HG03159 (cell line): Measurements from ENCODE around the gene ZNF823.
"Not testable (repeated sequence)": the region's sequence is repeated elsewhere in the genome, so short reads cannot be mapped to it uniquely, and the experiment has no call there.

ENCODE experiments used
- ATAC-seq: cut with Tn5 transposase; IDR thresholded peaks from one replicate; pipeline ENCODE4 v1.9.1; 2021; ENCODE audit warnings: mild to moderate bottlenecking, moderate library complexity; ENCODE audit not compliant: unreplicated experiment

Gene ZNF823

DNA sequence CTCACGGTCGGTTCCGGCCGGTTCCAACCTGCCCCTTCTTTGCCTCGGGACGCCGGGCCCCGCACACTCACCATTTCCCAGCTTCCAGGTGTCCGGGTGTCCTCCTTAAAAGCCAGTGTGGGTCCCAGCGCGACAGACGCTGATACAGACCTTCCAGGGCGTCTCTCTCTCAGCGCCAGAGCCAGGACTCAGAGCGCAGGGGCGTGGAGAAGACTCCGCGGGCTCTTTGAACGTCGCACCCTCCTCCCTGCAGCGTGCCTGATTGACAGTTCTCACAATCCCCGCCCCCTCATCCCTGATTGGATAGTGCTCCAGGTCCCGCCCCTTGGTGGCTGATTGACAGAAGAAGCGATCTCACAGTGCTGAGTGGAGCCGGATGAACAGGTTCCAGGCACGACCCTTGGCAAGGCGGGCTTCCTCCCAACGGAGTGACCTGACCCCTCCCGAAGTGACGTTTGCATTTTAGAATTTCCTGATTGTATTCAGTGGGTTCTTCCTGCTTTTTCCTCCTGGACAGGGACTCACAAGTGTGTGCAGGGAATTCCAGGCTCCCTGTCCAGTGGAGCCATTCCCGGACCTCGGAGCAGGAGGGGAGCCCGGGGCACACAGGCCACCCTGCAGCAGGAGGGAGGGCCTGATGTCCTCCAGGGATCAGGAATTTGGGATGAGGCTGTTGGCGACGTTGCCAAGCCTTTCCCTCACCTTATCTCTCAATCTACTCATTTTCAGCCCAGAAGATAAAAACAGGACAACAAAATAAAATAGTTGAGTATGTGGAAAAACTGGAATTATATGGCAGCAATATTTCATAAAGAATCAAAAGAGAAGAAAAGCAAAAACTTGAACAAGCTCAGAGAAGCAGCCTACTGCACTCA lies at the start of gene ZNF823:
Gene ZNF823, minus strand, starts transcription at position 201 of the 875 bp plus-strand sequence. Its CDS starts 127 bp downstream, at position 74.
- ATAC-seq: peak; percentile 86

DNA sequence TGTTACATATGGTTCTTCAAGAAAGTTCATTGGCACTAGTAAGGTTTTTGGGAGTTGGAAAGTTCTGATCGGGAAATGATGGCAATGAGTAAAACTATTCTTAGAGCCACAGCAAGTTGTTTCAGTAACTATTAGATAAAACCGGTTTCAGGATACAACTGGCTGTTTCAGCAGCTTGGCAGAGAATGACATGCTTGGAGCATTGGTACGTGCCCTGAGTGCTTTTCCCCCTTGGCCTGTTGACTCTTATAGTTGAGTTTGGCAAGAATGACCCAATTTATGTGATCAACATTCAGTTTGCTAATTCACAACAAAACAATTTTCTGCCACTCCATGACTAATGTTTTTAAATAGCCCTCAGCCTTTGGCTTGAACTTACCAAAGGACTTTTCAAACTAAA lies 48.8 kb upstream of the ZNF823 start:
- ATAC-seq: no peak

DNA sequence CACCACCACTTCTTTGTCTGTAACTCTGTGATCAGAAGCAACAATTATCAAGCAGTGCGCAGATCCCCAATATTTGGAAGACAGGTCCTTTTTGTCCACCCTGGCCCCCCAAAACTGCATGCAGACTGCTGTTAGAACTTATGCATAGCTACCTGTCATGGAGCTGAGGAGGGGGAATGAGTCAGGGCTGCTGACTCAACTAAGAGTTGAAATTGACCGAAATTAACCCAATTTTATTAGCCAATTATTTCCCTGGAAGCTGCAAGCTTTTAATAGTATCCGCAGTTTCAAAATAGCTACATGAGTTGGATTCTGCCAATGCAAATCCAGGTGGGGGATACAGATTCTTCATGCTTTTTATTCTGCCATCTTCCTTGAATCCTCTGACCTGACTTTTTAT lies 45.6 kb upstream of the ZNF823 start:
- ATAC-seq: no peak

DNA sequence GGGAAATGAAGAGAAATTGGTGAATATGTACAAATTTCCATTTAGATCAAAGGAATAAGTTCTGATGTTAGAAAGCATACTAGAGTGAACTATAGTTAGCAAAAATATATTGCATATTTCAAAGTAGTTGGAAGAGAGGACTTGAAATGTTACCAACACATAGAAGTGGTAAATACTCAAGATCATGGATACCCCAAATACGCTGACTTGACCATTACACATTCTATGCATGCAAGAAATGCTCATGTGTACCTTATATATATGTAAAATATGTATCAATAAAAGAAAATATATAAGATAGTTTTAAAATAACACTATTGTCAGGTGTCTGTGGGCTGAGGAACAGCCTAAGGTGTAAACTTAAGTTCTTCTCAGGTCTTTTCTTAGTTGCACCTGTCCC lies 45.0 kb upstream of the ZNF823 start:
- ATAC-seq: no peak

DNA sequence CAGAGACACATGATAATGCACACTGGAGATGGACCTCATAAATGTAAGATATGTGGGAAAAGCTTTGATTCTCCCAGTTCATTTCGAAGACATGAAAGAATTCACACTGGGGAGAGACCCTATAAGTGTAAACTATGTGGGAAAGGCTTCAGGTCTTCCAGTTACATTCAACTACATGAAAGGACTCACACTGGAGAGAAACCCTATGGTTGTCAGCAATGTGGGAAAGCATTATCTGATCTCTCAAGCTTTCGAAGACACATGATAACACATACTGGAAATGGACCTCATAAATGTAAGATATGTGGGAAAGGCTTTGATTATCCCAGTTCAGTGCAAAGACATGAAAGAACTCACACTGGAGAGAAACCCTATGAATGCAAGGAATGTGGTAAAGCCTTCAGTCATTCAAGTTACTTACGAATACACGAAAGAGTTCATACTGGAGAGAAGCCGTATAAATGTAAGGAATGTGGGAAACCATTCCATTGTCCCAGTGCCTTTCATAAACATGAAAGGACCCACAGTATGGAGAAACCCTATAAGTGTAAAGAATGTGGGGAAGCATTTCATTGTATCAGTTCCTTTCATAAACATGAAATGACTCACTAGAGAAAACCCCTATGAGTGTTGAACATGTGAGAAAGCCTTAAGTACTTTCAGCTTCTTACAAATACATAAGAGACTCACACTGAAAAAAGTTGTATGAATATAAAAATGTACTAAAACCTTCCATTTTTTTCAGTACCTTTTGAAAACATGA lies 42.7 kb upstream of the ZNF823 start:
- ATAC-seq: no peak

DNA sequence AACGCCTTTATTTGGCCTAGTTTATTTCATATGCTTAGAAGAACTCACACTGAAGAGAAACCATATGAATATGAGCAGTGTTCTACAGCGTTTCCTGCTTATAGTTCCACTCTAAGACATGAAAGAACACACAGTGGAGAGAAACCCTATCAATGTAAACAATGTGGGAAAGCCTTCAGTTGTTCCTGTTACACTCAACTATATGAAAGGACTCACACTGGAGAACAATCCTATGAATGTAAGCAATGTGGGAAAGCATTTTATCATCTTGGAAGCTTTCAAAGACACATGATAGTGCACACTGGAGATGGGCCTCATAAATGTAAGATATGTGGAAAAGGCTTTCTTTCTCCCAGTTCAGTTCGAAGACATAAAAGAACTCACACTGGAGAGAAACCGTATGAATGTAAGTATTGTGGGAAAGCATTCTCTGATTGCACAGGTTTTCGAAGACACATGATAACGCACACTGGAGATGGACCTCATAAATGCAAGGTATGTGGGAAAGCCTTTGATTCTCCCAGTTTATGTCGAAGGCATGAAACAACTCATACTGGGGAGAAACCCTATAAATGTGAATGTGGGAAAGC lies 41.8 kb upstream of the ZNF823 start:
- no peak for ATAC-seq

DNA sequence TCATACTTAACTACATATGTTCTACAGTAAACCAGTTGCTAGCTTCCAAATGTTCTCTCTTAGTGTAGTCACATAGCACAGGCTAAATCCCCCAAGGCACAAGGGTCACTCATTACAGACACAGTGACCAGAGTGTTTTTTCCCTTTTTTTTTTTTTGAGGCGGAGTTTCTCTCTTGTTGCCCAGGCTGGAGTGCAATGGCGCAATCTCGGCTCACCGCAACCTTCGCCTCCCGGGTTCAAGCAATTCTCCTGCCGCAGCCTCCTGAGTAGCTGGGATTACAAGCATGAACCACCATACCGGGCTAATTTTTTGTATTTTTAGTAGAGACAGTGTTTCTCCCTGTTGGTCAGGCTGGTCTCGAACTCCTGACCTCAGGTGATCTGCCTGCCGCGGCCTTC lies 37.9 kb upstream of the ZNF823 start:
- ATAC-seq: not testable (repeated sequence)

DNA sequence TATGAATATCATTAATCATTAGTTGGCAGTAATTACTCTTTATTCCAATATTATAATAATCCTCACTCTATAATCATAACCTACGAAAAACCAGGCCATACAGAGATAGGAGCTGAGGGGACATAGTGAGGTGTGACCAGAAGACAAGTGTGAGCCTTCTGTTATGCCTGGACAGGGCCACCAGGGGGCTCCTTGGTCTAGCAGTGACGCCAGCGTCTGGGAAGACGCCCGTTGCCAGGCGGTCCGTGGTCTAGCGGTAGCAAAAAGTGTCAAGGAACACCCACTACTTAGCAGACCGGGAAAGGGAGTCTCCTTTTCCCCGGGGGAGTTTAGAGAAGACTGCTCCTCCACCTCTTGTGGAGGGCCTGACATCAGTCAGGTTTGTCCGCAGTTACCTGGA lies 32.8 kb upstream of the ZNF823 start:
- ATAC-seq: not testable (repeated sequence)

DNA sequence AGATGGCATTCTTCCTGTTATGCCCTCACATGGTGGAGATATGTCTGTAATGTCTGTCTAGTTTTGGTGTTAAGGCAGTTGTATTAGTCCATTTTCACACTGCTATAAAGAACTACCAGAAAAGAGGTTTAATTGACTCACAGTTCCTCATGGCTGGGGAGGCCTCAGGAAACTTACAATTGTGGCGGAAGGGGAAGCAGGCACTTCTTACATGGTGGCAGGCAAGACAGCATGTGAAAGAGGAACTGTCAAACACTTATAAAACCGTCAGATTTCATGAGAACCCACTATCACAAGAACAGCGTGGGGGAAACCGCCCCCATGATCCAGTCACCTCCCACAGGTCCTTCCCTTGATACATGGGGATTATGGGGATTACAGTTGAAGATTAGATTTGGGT lies 31.2 kb upstream of the ZNF823 start:
- no peak for ATAC-seq

DNA sequence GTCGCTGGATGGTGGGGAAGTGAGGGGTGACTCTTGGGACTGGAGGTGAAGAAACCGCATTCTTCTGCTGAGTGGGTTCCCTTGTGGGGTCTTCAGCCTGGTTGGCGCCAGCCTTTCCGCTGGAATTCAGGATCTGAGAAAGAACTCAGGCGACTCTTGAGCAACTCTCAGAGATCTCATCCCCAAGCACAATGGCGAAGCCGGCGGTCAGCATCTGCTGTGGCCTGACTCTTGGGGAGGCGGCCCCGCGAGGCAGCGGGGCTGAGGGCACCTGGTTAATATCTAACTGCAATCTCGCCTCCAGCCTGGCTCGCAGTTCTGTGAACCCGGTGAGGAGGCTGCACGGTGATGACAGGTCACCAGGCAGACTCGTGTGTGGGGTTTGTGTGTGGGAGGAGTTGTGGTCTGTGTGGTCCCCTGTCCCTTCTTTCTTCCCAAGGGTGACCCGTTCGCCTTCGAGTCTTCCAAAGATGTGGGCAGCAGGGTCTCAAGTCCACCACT lies 28.9 kb upstream of the ZNF823 start:
- ATAC-seq: peak; percentile 29

DNA sequence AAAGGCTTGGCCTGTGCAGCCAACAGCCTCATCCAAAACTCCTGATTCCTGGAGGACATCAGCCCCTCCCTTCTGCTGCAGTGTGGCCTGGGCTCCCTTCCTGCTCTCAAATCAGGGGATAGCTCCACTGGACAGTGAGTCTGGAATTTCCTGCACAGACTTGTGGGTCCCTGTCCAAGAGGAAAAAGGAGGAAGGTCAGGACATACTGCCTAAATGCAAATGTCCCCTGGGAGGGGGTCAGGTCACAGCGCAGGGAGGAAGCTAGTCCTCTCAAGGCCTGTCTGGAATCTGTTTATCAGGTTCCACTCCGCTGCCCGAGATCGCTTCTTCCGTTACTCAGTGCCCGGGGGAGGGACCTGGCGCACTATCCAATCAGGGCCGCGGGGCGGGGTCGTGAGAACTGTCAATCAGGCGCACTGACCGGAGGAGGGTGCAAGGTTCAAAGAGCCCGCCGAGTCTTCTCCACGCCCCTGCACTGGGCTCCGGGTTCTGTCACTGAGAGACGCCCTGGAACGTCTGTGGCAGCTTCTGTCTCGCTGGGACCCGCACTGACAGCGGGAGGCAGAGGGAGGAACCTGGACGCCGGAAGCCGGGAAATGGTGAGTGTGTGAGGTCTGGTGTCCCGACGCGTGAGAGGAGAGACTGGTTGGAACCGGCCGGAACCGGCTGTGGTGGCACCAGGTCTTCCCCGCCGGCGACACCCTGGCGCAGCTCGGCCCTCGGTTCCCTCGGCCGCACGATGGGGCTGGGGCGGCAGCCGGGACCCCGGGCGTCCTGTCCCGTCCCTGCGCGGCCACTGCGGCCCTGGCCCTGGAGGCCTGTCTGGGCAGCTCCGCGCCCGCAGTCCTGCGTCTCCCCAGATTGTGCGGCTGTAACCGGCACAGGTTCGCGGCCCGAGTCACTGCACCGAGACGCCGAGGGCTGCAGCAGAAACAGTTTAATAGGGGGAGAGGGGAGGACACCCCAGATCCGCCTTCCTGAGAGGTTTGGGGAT lies 28.1 kb upstream of the ZNF823 start, which contains the start of gene ZNF441:
Gene ZNF441, plus strand, starts transcription at position 404 of the 995 bp plus-strand sequence. Its CDS starts 194 bp downstream, at position 598.
- ATAC-seq: peak; percentile 93

DNA sequence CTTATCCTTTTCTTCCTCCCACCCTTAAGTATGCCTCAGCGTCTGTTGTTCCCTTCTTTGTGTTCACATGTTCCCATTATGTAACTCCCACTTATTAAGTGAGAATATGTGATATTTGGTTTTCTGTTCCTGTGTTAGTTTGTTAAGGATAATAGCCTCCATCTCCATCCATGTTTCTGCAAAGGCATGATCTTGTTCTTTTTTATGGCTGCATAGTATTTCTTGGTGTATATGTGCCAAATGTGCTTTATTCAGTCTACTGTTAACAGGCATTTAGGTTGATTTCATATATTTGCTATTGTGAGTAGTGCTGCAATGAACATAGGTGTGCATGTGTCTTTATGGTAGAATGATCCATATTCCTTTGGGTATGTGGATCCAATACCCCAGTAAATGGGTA lies 24.9 kb upstream of the ZNF823 start:
- no peak for ATAC-seq

DNA sequence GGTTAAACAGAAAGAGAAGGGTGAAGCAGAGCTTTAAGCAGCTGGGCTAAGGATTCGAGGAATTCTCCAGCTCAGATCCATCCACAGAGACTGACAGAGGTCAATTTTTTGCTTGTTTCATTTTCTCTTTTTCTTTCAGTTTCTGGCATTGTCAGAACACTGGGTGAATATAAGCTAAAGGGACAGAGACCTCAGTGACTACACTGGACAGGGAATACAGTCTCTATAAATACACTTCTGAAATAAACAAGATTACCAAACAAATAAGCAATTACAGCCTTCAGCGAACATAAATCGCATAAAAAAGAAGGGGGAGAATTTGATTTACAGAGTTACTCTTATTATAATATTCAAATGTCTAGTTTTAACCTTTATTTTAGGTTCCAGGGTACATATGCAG lies 24.4 kb upstream of the ZNF823 start:
- ATAC-seq: no peak

DNA sequence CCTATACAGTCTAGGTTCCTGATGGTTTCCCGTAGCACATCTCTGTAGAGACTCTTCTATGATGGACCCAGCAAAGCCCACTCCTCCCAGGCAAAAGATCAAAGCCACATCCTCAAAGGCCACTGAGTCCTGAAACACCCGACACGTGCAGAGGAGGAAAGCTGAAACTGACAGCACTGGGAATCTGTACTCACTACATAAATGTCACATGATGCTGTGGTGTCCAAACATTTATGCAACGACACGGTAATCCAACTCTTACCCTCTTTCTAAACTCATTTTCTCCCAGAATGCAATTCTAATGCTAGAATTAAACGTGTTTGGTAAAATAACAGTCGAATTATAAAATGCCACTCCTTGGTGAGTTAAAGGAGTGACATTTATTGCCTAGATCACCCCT lies 21.1 kb upstream of the ZNF823 start:
- no peak for ATAC-seq

DNA sequence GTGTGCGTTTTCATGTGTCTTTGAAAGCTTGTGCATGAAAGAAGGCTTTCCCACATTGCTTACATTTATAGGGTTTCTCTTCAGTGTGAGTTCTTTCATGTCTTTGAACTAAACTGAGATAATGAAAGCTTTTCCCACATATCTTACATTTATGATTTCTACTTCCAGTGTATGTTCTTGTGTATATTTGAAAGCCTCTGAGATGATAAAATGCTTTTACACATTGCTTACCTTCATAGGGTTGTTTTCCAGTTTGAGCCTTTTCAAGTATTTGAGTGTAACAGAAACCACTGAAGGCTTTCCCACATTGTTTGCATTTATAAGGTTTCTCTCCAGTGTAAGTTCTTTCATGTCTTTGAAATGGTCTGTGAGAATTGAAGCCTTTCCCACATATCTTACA lies 18.2 kb upstream of the ZNF823 start:
- no peak for ATAC-seq

DNA sequence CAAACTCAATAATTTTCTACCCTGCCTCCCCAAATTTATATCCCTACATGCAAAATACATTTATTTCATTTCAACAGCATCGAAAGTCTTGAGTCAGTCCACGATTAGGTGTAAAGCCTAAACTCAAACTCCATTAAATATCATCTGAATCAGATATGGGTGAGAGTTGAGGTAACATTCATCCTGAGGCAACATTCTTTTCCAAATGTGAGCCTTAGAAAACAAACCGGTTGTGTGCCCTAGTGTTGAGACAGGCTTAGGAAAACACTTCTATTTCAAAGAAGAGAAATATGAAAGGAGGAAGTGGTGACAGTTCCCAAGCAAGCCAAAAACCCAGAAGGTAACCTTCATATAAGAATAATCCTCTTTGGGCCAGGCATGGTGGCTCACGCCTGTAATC lies 15.9 kb upstream of the ZNF823 start:
- ATAC-seq: no peak

DNA sequence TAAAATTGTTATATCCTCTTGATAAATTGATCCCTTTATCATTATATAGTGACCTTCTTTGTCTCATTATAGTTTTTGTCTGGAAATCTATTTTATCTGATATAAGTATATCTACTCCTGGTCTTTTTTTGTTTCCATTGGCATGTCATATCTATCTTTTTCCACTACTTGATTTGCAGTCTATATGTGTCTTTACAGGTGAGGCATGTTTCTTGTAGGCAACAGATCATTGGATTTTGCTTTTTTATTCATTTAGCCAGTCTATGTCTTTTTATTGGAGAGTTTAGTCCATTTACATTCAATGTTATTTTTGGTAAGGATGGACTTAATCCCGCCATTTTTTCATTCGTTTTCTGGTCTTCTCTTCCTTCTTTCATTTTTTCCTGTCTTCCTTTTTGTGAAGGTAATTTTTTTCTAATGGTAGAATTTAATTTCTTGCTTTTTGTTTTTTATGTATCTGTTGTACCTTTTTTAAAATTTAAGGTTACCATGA lies 13.5 kb upstream of the ZNF823 start:
- ATAC-seq: no peak

DNA sequence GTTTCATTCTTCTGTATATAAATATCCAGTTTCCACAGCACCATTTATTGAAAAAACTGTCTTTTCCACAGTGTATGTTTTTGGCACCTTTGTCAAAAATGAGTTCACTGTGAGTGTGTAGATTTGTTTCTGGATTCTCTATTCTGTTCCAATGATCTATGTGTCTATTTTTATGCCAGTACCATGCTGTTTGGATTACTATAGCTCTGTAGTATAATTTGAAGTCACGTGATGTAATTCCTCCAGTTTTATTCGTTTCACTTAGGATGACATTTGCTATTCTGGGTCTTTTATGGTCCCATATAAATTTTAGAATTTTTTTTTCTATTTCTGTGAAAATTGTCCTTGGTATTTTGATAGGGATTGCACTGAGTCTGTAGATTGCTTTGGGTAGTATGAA lies 11.0 kb upstream of the ZNF823 start:
- ATAC-seq: no peak

DNA sequence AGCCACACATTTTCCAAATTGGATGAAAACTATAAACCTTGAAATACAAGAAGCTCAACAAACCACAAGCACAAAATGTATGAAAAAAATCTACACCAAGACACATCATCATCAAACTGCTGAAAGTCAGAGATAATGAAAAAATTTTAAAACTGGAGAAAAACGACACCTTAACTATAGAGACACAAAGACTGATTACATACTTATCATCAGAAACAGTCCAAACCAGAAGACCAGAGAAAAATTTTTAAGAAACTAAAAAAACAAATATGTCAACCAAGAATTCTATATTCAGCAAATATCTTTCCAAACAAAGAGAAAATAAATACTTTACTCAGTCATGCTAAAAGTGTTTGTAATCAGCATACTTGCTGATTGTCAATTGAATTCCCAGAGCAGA lies 8.5 kb upstream of the ZNF823 start:
- ATAC-seq: no peak

DNA sequence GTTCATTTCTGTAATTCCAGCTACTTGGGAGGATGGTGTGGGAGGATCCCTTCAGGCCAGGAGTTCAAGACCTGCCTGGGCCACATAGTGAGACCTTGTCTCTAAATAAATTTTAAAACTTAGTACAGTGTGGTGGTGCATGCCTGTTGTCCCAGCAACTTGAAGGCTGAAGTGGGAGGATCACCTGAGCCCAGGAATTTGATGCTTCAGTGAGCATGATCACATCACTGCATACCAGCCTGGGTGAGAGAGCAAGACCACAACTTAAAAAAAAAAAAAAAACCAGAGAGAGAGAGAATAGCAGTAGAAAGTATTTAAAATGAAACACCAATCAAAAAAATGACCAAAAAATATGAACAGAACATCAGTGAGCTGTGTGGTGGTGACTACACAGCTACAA lies 7.1 kb upstream of the ZNF823 start:
- ATAC-seq: no peak
